Inflammatory macrophage (primary cell): ENCODE results near the gene OLFML3.

Source experiments
- DNase-seq, 2 donors: peaks; one replicate each; pipeline ENCODE4 v3.0.0-alpha.2; 2020 to 2022

The OLFML3 gene

DNA sequence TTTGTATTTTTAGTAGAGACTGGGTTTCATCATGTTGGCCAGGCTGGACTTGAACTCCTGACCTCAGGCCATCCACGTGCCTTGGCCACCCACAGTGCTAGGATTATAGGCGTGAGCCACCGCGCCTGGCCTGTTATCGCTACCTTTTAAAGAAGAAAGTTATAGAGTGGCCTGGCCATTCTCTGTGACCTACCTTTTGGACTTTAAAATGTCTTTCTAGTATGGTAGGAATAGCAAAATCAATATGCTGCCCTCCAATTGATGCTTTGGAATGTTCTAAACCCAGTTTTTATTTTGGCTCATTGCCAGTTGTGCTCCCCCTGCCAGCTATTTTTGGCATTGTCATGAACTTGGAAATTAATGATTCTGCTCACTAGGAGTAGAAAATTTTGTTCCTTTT is 30.3 kb upstream of the OLFML3 start:
- DNase-seq = no peak

GRCh38 chr1:113950908-113951307 is 28.4 kb upstream of the OLFML3 start:
- no peak for DNase-seq

DNA sequence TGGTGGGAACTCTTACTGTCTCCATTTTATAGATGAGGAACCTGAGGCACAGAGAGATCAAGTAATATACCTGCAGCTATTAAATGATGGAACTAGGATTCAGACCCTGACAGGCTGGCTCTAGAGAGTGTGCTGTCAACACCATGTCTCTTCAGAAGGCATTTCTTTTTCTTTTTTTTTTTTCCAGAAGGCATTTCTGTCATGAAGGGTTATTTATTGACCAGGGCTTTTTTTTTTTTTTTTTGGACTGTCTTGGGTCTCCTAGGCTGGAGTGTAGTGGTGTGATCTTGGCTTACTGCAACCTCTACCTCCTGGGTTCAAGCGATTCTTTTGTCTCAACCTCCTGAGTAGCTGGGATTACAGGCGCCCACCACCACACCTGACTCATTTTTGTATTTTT is 27.6 kb upstream of the OLFML3 start:
- DNase-seq = no peak

- no peak for DNase-seq
Observed at GRCh38 chr1:113957984-113958383, 21.3 kb upstream of the OLFML3 start.

DNA sequence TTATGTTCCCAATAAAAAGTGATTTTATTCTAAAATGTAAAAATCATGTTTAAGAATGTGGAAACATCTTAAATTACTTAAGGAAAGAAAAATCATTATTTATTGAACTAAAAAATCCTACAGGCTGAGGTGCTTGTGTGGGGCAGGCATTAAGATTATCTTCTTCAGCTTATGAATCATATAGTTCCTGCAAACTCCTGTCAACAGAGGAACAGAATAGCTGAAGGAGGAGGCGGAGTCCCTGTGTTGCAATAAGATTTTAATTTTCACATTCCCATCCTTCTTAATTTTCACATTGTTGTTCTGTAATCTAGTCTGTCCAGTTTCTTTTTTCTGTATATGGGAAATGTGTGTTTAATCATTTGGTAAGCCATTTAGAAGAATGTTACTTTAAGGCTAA is 20.6 kb upstream of the OLFML3 start:
- peak in 1 of 2 donors; percentile 19 for DNase-seq

- no peak for DNase-seq
Observed at GRCh38 chr1:113963281-113963906, 15.9 kb upstream of the OLFML3 start.

- DNase-seq = no peak
Observed at GRCh38 chr1:113965703-113966412, 13.4 kb upstream of the OLFML3 start.

DNA sequence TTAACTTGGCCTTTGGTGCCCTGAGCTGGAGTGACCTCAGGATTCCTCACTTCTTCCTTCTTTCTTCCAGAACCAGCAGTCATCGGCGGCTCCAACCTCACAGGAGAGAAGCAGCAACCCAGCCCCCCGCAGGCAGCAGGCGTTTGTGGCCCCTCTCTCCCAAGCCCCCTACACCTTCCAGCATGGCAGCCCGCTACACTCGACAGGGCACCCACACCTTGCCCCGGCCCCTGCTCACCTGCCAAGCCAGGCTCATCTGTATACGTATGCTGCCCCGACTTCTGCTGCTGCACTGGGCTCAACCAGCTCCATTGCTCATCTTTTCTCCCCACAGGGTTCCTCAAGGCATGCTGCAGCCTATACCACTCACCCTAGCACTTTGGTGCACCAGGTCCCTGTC is 6.3 kb upstream of the OLFML3 start:
- no peak for DNase-seq

- DNase-seq = peak; percentile 73 to 81
Observed at GRCh38 chr1:113975211-113975895, 3.9 kb upstream of the OLFML3 start.

DNA sequence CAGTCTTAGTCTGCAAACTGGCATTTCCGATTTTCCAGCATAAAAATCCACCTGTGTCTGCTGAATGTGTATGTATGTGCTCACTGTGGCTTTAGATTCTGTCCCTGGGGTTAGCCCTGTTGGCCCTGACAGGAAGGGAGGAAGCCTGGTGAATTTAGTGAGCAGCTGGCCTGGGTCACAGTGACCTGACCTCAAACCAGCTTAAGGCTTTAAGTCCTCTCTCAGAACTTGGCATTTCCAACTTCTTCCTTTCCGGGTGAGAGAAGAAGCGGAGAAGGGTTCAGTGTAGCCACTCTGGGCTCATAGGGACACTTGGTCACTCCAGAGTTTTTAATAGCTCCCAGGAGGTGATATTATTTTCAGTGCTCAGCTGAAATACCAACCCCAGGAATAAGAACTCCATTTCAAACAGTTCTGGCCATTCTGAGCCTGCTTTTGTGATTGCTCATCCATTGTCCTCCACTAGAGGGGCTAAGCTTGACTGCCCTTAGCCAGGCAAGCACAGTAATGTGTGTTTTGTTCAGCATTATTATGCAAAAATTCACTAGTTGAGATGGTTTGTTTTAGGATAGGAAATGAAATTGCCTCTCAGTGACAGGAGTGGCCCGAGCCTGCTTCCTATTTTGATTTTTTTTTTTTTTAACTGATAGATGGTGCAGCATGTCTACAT is 2.5 kb upstream of the OLFML3 start:
- peak; percentile 33 to 44 for DNase-seq

DNA sequence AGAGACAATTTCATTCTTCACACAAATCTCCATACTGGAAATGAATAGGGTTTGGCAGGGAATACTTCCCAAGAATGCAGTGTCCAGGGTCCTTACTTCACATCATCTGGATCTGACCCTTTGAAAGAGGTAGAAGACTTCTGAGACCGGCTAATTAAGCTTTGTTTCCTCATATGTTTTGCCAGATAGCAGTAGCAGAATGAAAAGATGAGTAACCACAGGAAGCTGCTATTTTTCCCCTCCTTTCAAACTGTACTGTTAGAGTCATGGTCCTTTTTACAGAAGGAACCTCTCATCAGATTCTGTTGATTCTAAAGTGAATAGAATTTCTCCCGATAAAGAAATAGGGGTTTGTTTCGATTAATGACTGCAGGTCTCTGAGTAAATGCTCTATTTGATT is 1.4 kb upstream of the OLFML3 start:
- no peak for DNase-seq

DNA sequence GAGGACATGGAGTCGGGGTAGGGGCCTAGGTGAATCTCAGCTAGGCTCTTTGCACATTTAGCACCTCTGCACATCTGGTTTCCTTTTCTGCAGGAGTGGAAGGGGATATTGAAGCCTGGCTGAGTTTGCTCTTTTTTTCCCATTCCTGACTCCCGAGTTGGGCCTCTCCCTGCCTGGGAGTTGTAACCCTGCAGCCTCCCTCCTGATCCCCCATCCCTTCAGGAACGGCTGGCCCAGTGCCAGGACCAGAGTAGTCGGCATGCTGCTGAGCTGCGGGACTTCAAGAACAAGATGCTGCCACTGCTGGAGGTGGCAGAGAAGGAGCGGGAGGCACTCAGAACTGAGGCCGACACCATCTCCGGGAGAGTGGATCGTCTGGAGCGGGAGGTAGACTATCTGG is 836 bp downstream of the OLFML3 start:
- no peak for DNase-seq

DNA sequence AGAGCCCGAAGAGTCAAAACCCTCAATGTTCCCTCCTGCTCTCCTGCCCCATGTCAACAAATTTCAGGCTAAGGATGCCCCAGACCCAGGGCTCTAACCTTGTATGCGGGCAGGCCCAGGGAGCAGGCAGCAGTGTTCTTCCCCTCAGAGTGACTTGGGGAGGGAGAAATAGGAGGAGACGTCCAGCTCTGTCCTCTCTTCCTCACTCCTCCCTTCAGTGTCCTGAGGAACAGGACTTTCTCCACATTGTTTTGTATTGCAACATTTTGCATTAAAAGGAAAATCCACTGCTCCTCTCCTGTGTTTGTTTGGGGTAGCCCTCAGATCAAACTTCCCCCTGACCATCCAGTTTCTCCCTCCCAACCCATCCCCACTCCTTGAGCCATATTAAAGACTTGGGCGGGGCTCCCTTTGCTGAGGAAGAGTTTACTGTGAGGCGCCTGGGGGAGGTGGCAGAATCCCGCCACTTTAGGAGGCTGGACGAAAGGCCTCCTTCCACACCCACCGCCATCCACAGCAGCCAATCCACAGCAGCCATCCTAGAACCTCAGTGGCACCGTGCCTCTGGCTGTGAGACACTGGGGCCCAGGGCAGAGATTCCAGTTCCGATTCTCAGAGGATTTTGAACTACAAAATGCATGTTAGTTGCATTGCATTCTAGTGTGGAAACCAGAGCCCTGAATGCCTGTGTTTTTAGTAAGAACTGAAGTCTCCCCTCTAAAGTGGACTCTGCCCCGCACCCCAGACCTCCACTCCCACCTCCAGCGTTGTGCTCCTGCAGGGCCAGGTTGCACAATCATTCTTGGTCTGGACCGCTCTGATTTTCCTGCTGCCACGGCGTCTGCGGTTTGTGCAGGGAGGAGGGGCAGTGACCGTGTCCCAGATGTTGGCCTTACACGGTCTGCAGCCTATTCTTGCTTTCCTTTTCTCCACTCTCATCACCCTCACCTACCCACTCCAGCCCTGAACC is 3.0 kb downstream of the OLFML3 start:
- peak in 1 of 2 donors; percentile 4 for DNase-seq

DNA sequence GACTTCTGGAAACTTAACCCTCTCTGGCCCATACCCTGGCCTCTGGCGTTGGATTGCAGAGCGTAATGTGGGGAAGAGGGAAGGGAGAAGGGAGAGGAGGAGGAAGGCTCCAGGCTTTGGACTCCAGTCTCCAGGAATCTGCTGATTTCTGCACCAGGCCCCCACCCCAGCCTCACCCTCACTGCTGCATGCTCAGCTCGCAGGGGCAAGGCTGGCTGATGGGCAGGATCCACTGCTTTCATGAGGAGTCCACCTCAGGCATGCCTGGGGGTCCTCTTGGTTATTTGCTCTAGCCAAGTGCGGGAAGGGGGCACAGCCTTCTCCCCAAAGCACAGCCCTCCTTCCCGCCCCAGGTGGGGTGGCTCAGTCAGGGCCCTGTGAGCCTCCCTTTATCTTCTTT is 3.7 kb downstream of the OLFML3 start:
- DNase-seq = no peak

- DNase-seq = no peak
Observed at GRCh38 chr1:113983391-113983790, 4.1 kb downstream of the OLFML3 start.

- no peak for DNase-seq
Observed at GRCh38 chr1:113983826-113984225, 4.6 kb downstream of the OLFML3 start.

DNA sequence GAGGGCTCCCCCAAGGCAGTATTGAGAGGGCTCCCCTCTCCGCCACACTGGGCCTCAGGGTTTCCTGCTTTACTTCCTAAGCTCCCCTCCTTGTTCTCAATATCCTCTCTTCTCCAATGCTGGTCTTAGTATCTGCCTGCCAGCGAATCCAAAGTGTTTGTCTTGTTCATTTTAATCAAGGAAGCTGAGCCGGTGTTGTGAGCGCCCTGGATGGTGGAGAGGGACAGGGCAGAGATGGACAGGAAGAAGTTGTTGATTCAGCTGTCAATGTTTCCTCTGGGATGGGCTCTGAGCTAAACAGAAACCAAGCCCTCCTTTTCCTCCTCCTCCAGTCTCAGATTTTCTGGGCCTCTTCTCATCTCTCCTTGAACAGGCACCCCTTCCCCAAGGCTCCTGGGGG is 5.4 kb downstream of the OLFML3 start:
- no peak for DNase-seq

DNA sequence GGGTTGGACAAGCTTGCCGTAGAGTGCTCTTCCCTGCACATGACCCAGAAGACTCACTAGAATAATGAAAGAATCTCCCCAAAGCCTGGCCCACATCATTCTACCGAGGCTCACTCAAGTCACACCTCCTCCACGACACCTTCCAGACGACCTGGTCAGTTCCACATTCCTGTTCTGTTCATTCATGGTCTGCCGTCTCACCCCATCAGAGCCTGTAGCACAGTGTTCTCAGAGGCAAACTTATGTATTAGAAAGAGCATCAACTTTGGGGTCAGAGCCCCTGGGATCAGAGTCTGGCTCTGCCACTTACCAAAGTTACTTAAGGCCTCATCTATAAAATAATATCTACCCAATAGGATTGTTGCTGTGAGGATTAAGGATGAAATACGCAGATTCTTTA is 7.5 kb downstream of the OLFML3 start:
- DNase-seq = no peak

DNA sequence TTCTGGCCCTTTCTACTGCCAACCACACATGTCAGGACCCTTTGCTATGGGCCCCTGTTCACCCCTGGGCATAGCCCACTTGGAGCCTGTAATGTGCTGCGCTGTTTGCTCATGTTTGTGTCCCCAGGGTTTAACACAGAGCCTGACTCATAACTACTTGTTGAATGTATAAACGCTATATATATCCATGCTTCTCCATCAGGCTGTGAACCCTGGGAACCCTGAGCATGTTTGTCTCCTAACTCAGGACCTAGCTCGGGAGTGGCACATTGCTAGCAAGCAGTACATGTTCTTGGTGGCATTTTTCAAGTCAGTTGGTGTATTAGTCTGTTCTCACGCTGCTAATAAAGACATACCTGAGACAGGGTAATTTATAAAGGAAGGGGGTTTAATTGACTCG is 8.0 kb downstream of the OLFML3 start:
- DNase-seq = no peak

DNA sequence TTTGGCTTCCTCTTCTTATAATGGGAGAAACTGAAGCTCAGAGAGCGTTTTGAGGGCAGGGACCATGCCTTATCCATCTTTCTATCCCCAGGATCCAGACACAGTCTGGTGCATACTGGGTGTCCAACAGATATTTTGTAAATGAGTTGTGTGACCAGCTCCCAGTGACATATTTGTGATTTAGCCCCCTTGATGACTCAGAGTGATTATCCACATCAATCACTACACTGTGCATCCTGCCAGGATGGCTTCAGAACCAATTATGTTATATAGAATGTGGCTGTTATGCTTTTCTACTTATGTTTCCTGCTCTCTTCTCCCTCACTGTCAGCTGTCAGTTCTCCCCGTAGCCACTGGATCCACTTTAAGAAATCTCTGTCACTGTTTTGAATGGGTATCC is 11.3 kb downstream of the OLFML3 start:
- no peak for DNase-seq

GRCh38 chr1:113990961-113991360 is 11.7 kb downstream of the OLFML3 start:
- no peak for DNase-seq

- DNase-seq = no peak
Observed at GRCh38 chr1:113991467-113991997, 12.3 kb downstream of the OLFML3 start.
